Spleen (tissue), 11 donors: ENCODE measurements around the gene TACC2. TPM values are rescaled to one million over a fixed set of nuclear protein-coding genes. Genes with fewer than 3 reads are reported as not detected.
"Not testable (repeated sequence)": the region's sequence is repeated elsewhere in the genome, so short reads cannot be mapped to it uniquely, and the experiment has no call there.

Experiments
- DNase-seq: peaks from one replicate; pipeline ENCODE4 v3.0.0-alpha.2; 2020
- H3K27ac ChIP-seq, 8 donors: fragments of 200-600 bp; sonication (generic) in 7 of 8; 1 replicate in 4 of 8; 2 replicates in 4 of 8; pipeline versions ENCODE4 v1.5.0 to v1.8.0; 2016 to 2021; ENCODE audit warnings: inconsistent platforms in 4 of 8, mild to moderate bottlenecking in 4 of 8, moderate library complexity in 1 of 8
- H3K27me3 ChIP-seq, 7 donors: fragments of 200-600 bp; sonication (generic) in 6 of 7; replicated peaks in 1 of 7; 1 replicate in 4 of 7; 2 replicates in 3 of 7; pipeline versions ENCODE4 v1.5.0 to v1.8.0; 2016 to 2021; ENCODE audit warnings: inconsistent platforms in 3 of 7, mild to moderate bottlenecking in 1 of 7
- H3K36me3 ChIP-seq, 6 donors: fragments of 200-600 bp; sonication (generic) in 5 of 6; 1 replicate in 4 of 6; 2 replicates in 2 of 6; pipeline versions ENCODE4 v1.5.0 to v1.8.0; 2016 to 2021; ENCODE audit warnings: inconsistent platforms in 2 of 6
- H3K4me1 ChIP-seq, 6 donors: fragments of 200-600 bp; sonication (generic) in 5 of 6; 1 replicate in 3 of 6; 2 replicates in 3 of 6; pipeline versions ENCODE4 v1.5.0 to v1.8.0; 2016 to 2021; ENCODE audit warnings: inconsistent platforms in 3 of 6
- H3K4me3 ChIP-seq, 8 donors: fragments of 200-600 bp; sonication (generic) in 7 of 8; 1 replicate in 4 of 8; 2 replicates in 4 of 8; pipeline versions ENCODE4 v1.5.0 to v1.8.0; 2016 to 2021; ENCODE audit warnings: inconsistent platforms in 4 of 8, mild to moderate bottlenecking in 4 of 8, moderate library complexity in 2 of 8
- H3K9me3 ChIP-seq, 8 donors: fragments of 200-600 bp; sonication (generic) in 7 of 8; 1 replicate in 4 of 8; 2 replicates in 4 of 8; pipeline versions ENCODE4 v1.5.0 to v1.8.0; 2016 to 2021; ENCODE audit warnings: inconsistent platforms in 4 of 8
- CTCF ChIP-seq, 11 experiments: fragments of 200-600 bp in 7 of 11; fragments of 450-650 bp in 4 of 11; sonication (generic) in 4 of 11; IDR thresholded peaks in 8 of 11; conservative IDR thresholded peaks in 3 of 11; 1 replicate in 7 of 11; 2 replicates in 4 of 11; pipeline versions ENCODE4 v1.4.0 to v1.8.0; 2016 to 2021; ENCODE audit warnings: antibody characterized with exemption in 11 of 11, inconsistent platforms in 4 of 11, mild to moderate bottlenecking in 1 of 11
- POLR2A ChIP-seq, 3 donors: fragments of 450-650 bp; IDR thresholded peaks; one replicate each; pipeline ENCODE4 v1.5.1; 2017; ENCODE audit warnings: antibody characterized with exemption in 3 of 3, mild to moderate bottlenecking in 1 of 3
- POLR2AphosphoS5 ChIP-seq, 3 donors: sonication (generic); formaldehyde crosslinking; IDR thresholded peaks; one replicate each; pipeline ENCODE4 v1.5.1; 2017; ENCODE audit warnings: antibody characterized with exemption in 3 of 3
- WGBS, 5 donors: extraction: QIAGEN DNeasy Blood & Tissue Kit in 3 of 5; methylation state at CpG; one replicate each; pipeline versions ENCODE4 v1.1.5 to v1.1.7; 2013 to 2018; 5-methylcytosine and 5-hydroxymethylcytosine counted together
- intact Hi-C: fragments of 100-400 bp; cut with DNase I; formaldehyde crosslinking; loops from one replicate; pipeline ENCODE4 v1.15.0; 2023; ENCODE audit warnings: low total_unique reads
- polyA plus RNA-seq, 3 donors: library from polyadenylated mRNA; stranded (reverse); fragments of 200-250 nt; gene quantifications; one replicate each; pipeline ENCODE4 v1.2.1, GENCODE V29; 2013
- total RNA-seq, 7 donors: library from RNA; depleted of rRNA in 3 of 7; stranded (reverse); fragments of >200 nt in 3 of 7; fragmentation: NEBNext Ultra II Directional in 4 of 7; extraction: Animal tissue kit (Norgen Biotek cat#: 25700) in 4 of 7; gene quantifications; one replicate each; pipeline versions ENCODE4 v1.1.0 to v1.2.1, GENCODE V29; 2016 to 2021
- donor health status: healthy with polysubstance abuse.
- donor health status: DM: no; HTN: no; CAD: no; lungs with moderate emphysema.
- donor health status: DM: no; HTN: no; CAD: no.
- donor health status: Bipolar disorder and iron deficiency.
- donor health status: healthy.
- donor health status: DM: no; HTN: no; CAD: no.
- donor health status: DM: yes; HTN: yes; CAD: no.

TACC2 gene
- total and polyA plus RNA-seq, 10 donors, result 2.4 to 13.9 (median 4.5) TPM

DNA sequence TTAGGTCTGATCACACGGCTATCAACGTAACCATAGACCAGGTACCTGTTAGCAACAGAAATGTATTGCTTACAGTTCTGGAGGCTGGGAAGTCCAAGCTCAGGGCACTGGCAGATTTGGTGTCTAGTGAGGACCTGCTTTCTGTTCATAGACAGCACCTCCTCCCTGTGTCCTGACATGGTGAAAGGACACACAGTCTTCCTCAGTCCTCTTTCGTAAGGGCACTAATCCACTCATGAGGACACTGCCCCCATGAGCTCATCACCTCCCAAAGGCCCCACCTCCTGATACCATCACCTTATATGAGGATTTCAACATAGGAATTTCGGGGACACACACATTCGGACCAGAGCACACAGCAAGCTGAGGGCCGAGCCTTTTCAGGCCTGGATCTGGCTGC is 210.7 kb downstream of the TACC2 start:
- no peaks in the 10 kb centered on the region for H3K4me1 ChIP-seq
- no peak for DNase-seq
- intact Hi-C loops, result no loop called here
- TF ChIP-seq POLR2A (IDR thresholded peaks at IDR 0.05), result no peak
- H3K4me3 ChIP-seq, result no peak overlapping the region
- no peaks in the 10 kb centered on the region for H3K36me3 ChIP-seq
- no peaks in the 10 kb centered on the region for H3K9me3 ChIP-seq
- H3K27me3 ChIP-seq, result no peaks in the 10 kb centered on the region
- H3K27ac ChIP-seq, result no peak overlapping the region
- WGBS, 5 donors, result 87 to 95% (median 94%) methylated on average over 6 of the region's 6 CpGs

- Histone ChIP-seq H3K9me3 (no peaks in the 10 kb centered on the region), H3K4me3 (no peak overlapping the region), H3K36me3 (no peaks in the 10 kb centered on the region), H3K27me3 (no peaks in the 10 kb centered on the region), H3K4me1 (no peaks in the 10 kb centered on the region), H3K27ac (no peak overlapping the region)
- DNase-seq, result no peak
- 91 to 97% (median 94%) methylated on average over 6 to 9 of the region's 9 CpGs for WGBS, 5 donors
- intact Hi-C loops, result no loop called here
- no peak for TF ChIP-seq CTCF (IDR thresholded peaks at IDR 0.05 in 8 of 11, conservative IDR thresholded peaks at IDR 0.05 in 3 of 11)
- no peak for TF ChIP-seq POLR2AphosphoS5 (IDR thresholded peaks at IDR 0.05)
- TF ChIP-seq POLR2A (IDR thresholded peaks at IDR 0.05), result no peak
Observed at GRCh38 chr10:122201401-122201800, 212.4 kb downstream of the TACC2 start.

DNA sequence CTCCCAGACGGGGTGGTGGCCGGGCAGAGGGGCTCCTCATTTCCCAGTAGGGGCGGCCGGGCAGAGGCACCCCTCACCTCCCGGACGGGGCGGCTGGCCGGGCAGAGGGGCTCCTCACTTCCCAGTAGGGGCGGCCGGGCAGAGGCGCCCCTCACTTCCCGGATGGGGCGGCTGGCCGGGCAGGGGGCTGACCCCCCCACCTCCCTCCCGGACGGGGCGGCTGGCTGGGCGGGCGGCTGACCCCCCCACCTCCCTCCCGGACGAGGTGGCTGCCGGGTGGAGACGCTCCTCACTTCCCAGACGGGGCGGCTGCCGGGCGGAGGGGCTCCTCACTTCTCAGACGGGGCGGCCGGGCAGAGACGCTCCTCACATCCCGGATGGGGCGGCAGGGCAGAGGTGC is 214.2 kb downstream of the TACC2 start:
- H3K27ac ChIP-seq, DNase-seq, H3K36me3 ChIP-seq, H3K4me3 ChIP-seq, intact Hi-C loops, H3K4me1 ChIP-seq, H3K9me3 ChIP-seq, H3K27me3 ChIP-seq: not testable (repeated sequence)
- 88 to 99% (median 95%) methylated on average over 9 to 33 of the region's 33 CpGs for WGBS, 5 donors

DNA sequence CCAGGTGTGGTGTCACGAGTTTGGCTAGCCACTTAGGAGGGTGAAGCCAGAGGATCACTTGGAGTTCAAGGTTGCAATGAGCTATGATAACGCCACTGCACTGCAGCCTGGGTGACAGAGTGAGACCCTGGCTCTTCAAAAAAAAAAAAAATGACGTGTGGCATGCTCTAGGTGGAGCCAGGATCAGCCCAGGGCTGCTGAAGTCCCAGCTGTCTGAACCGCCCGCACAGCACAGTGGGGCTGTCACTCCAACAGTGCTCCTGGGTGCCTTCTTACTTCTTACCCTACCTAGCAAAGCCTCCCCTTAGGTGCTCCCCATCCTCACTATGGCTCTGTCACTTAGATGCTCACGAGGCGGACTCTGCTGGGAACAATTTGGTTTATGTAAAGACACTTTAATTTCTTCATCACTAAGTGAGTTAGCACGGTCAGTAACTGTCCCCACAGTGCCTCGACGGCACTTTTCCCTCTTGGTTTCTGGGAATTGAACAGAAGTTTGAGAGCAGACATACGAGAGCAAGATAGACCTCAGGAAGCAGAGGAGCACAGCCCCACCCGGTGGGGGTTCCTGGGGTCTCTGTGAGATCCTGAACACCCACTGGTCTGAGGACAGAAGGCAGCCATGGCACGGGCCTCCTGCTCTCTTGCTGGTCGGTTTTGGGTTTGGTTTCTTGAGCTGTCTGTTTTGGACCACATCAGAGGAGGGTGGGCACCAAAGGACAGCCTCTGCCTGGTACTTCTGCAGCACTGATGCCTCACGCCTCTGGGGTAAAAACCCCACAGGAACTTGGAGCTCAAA is 215.9 kb downstream of the TACC2 start:
- intact Hi-C loops, result no loop called here
- Histone ChIP-seq H3K9me3 (no peaks in the 10 kb centered on the region), H3K27ac (no peak overlapping the region), H3K4me1 (peaks cover 0 to 8% (median 0%) of the 10 kb centered on the region in 6 donors), H3K36me3 (no peaks in the 10 kb centered on the region), H3K4me3 (no peak overlapping the region), H3K27me3 (no peaks in the 10 kb centered on the region)
- 80 to 86% (median 83%) methylated on average over 12 to 15 of the region's 15 CpGs for WGBS, 5 donors
- no peak for DNase-seq
- TF ChIP-seq POLR2A (IDR thresholded peaks at IDR 0.05) (no peak), POLR2AphosphoS5 (IDR thresholded peaks at IDR 0.05) (no peak), CTCF (IDR thresholded peaks at IDR 0.05 in 8 of 11, conservative IDR thresholded peaks at IDR 0.05 in 3 of 11) (no peak)

GRCh38 chr10:122206471-122207065 is 217.6 kb downstream of the TACC2 start:
- intact Hi-C loops, result no loop called here
- H3K27me3 ChIP-seq, result no peaks in the 10 kb centered on the region
- no peak for TF ChIP-seq CTCF (IDR thresholded peaks at IDR 0.05 in 8 of 11, conservative IDR thresholded peaks at IDR 0.05 in 3 of 11)
- no peak overlapping the region for H3K27ac ChIP-seq
- WGBS, 5 donors, result 90 to 96% (median 92%) methylated on average over 6 of the region's 6 CpGs
- H3K4me1 ChIP-seq, result peaks cover 0 to 8% (median 0%) of the 10 kb centered on the region in 6 donors
- no peak overlapping the region for H3K4me3 ChIP-seq
- H3K36me3 ChIP-seq, result peaks cover 0 to 12% (median 0%) of the 10 kb centered on the region in 6 donors
- H3K9me3 ChIP-seq, result no peaks in the 10 kb centered on the region
- no peak for DNase-seq
